ENCODE data around the gene ZDHHC11. TPM values are rescaled to one million over a fixed set of nuclear protein-coding genes. Genes with fewer than 3 reads are reported as not detected.

ZDHHC11 gene
- total and polyA plus RNA-seq, 2 experiments from 2014 or later = 5.8 to 8.5 TPM

DNA sequence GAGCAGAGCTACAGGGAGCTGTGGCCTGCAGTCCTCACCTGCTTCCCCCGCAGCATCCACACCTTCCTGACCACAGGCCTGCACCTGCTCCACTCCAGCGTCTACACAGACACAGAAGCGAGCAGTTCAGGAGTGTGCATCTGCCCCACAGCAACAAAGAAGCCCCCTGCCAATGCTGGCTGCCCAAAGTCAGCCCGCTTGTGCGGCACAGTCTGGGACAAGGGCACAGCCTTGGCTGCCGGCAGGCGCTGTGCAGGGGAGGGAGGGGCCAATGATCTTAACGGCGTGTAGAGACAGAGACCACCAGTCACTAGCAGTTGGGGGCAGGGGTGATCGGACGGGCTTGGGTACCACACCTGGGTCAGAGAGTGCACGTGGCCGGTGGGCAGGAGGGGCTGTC, 35.2 kb upstream of the ZDHHC11 start:
- Histone ChIP-seq H3K4me3 (no peak overlapping the region), H2AFZ (no peak overlapping the region), H3K27me3 (no peaks in the 10 kb centered on the region), H3K9me2 (replicated peaks; ENCODE audit: insufficient read depth) (no peaks in the 10 kb centered on the region), H3K27ac (no peak overlapping the region), H3K9me3 (ENCODE audit: low read depth) (no peaks in the 10 kb centered on the region), H3K4me1 (ENCODE audit: insufficient read depth) (no peaks in the 10 kb centered on the region), H3K4me2 (no peak overlapping the region), H3K79me2 (peaks cover 34% of the 10 kb centered on the region), H4K20me1 (ENCODE audit: insufficient read depth, poor library complexity, severe bottlenecking) (peaks cover 4% of the 10 kb centered on the region), H3K36me3 (replicated peaks; ENCODE audit: insufficient read depth, low read depth) (no peaks in the 10 kb centered on the region)
- no peak for DNase-seq (ENCODE audit: low spot score)
- 98% methylated on average over 13 of the region's 13 CpGs for WGBS (ENCODE audit: low lambda C conversion rate, missing lambda C conversion rate)
- no peak for TF ChIP-seq EZH2phosphoT487 (IDR thresholded peaks at IDR 0.05; ENCODE audit: low read depth, severe bottlenecking, unreplicated experiment)
- TF ChIP-seq, protein P1, sequence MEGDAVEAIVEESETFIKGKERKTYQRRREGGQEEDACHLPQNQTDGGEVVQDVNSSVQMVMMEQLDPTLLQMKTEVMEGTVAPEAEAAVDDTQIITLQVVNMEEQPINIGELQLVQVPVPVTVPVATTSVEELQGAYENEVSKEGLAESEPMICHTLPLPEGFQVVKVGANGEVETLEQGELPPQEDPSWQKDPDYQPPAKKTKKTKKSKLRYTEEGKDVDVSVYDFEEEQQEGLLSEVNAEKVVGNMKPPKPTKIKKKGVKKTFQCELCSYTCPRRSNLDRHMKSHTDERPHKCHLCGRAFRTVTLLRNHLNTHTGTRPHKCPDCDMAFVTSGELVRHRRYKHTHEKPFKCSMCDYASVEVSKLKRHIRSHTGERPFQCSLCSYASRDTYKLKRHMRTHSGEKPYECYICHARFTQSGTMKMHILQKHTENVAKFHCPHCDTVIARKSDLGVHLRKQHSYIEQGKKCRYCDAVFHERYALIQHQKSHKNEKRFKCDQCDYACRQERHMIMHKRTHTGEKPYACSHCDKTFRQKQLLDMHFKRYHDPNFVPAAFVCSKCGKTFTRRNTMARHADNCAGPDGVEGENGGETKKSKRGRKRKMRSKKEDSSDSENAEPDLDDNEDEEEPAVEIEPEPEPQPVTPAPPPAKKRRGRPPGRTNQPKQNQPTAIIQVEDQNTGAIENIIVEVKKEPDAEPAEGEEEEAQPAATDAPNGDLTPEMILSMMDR (IDR thresholded peaks at IDR 0.05; ENCODE audit: poor library complexity) = no peak
- no peak for TF ChIP-seq EZH2 (IDR thresholded peaks at IDR 0.05; ENCODE audit: borderline replicate concordance)

DNA sequence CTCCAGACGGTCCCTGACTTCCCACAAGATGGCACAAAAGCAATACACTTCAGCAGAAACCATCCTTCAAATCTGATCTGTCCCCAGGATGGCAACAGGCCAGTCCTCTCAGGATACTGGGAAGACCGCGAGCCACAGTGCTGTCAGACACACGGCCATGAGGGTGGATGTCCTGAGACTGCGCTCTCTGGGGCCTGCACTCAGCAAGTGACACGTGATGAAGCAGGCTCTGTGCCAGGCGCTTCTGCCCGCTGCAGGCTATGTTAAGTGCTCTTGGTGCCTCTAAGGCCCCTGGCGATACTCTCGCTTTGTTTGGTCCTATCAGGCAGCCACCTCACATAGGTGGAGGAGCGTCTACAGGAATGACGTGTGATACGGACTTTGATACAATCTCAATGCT, 34.7 kb upstream of the ZDHHC11 start:
- H3K4me1 ChIP-seq (ENCODE audit: insufficient read depth) = no peaks in the 10 kb centered on the region
- H4K20me1 ChIP-seq (ENCODE audit: insufficient read depth, poor library complexity, severe bottlenecking) = peaks cover 4% of the 10 kb centered on the region
- TF ChIP-seq EZH2phosphoT487 (IDR thresholded peaks at IDR 0.05; ENCODE audit: low read depth, severe bottlenecking, unreplicated experiment) (no peak), EZH2 (IDR thresholded peaks at IDR 0.05; ENCODE audit: borderline replicate concordance) (no peak)
- TF ChIP-seq, protein P1 (IDR thresholded peaks at IDR 0.05; ENCODE audit: poor library complexity) = no peak
- H3K27ac ChIP-seq = no peak overlapping the region
- DNase-seq (ENCODE audit: low spot score) = no peak
- H3K4me3 ChIP-seq = no peak overlapping the region
- 95% methylated on average over 13 of the region's 13 CpGs for WGBS (ENCODE audit: low lambda C conversion rate, missing lambda C conversion rate)
- no peak overlapping the region for H2AFZ ChIP-seq
- H3K4me2 ChIP-seq = no peak overlapping the region
- H3K36me3 ChIP-seq (replicated peaks; ENCODE audit: insufficient read depth, low read depth) = no peaks in the 10 kb centered on the region
- H3K9me3 ChIP-seq (ENCODE audit: low read depth) = no peaks in the 10 kb centered on the region
- H3K79me2 ChIP-seq = peaks cover 29% of the 10 kb centered on the region
- H3K9me2 ChIP-seq (replicated peaks; ENCODE audit: insufficient read depth) = no peaks in the 10 kb centered on the region
- no peaks in the 10 kb centered on the region for H3K27me3 ChIP-seq

DNA sequence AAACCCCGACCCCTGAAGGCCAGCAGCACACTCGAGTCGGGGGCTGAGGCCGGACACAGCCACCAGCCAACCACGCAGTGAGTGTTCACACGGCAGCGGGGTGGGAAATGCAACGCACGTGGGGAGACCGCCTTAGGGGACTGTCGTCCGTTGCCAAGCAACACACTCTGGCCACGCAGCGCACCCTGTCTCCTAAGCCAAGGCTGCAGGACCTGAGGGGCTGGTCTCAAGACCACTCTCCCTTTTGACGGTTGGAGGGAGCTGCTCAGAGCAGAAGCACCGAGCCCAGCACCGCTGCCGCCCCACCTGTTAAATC, 34.3 kb upstream of the ZDHHC11 start:
- H3K79me2 ChIP-seq = peaks cover 25% of the 10 kb centered on the region
- H3K27ac ChIP-seq = no peak overlapping the region
- H4K20me1 ChIP-seq (ENCODE audit: insufficient read depth, poor library complexity, severe bottlenecking) = peaks cover 4% of the 10 kb centered on the region
- no peak for DNase-seq (ENCODE audit: low spot score)
- no peak overlapping the region for H3K4me3 ChIP-seq
- TF ChIP-seq, protein P1 (IDR thresholded peaks at IDR 0.05; ENCODE audit: poor library complexity) = no peak
- TF ChIP-seq EZH2phosphoT487 (IDR thresholded peaks at IDR 0.05; ENCODE audit: low read depth, severe bottlenecking, unreplicated experiment) (no peak), EZH2 (IDR thresholded peaks at IDR 0.05; ENCODE audit: borderline replicate concordance) (no peak)
- 96% methylated on average over 18 of the region's 18 CpGs for WGBS (ENCODE audit: low lambda C conversion rate, missing lambda C conversion rate)
- no peak overlapping the region for H3K4me2 ChIP-seq
- H3K9me3 ChIP-seq (ENCODE audit: low read depth) = no peaks in the 10 kb centered on the region
- no peaks in the 10 kb centered on the region for H3K9me2 ChIP-seq (replicated peaks; ENCODE audit: insufficient read depth)
- H3K27me3 ChIP-seq = no peaks in the 10 kb centered on the region
- no peaks in the 10 kb centered on the region for H3K4me1 ChIP-seq (ENCODE audit: insufficient read depth)
- no peak overlapping the region for H2AFZ ChIP-seq
- H3K36me3 ChIP-seq (replicated peaks; ENCODE audit: insufficient read depth, low read depth) = no peaks in the 10 kb centered on the region
